ENCODE measurements around the gene EYS. TPM values are rescaled to one million over a fixed set of nuclear protein-coding genes. Genes with fewer than 3 reads are reported as not detected.
"Not testable (repeated sequence)": the region's sequence is repeated elsewhere in the genome, so short reads cannot be mapped to it uniquely, and the experiment has no call there.

The EYS gene
- total RNA-seq, 1 donor from 2014 or later, result not detected

GRCh38 chr6:65505736-65506135 lies 201.3 kb downstream of the EYS start:
- ATAC-seq (no peak), DNase-seq (no peak)
- intact Hi-C loops (cut with micrococcal nuclease), result no loop called here

GRCh38 chr6:65501045-65501444 lies 206.0 kb downstream of the EYS start:
- intact Hi-C loops (cut with micrococcal nuclease), result no loop called here
- DNase-seq (no peak), ATAC-seq (no peak)

- intact Hi-C loops (cut with micrococcal nuclease); DNase-seq; ATAC-seq: not testable (repeated sequence)
Measured at GRCh38 chr6:65483652-65484051, 223.4 kb downstream of the EYS start.

GRCh38 chr6:65469650-65470049 lies 237.4 kb downstream of the EYS start:
- DNase-seq, result no peak
- ATAC-seq, result no peak
- intact Hi-C loops (cut with micrococcal nuclease), result no loop called here

- DNase-seq (no peak), ATAC-seq (no peak)
- intact Hi-C loops (cut with micrococcal nuclease), result no loop called here
Measured at GRCh38 chr6:65468307-65468706, 238.7 kb downstream of the EYS start.

- intact Hi-C loops (cut with micrococcal nuclease), result no loop called here
- DNase-seq (no peak), ATAC-seq (no peak)
Measured at GRCh38 chr6:65461121-65461520, 245.9 kb downstream of the EYS start.

- DNase-seq, result no peak
- intact Hi-C loops (cut with micrococcal nuclease), result no loop called here
Measured at GRCh38 chr6:65452333-65452732, 254.7 kb downstream of the EYS start.

GRCh38 chr6:65450451-65450850 lies 256.6 kb downstream of the EYS start:
- intact Hi-C loops (cut with micrococcal nuclease), result no loop called here
- DNase-seq (no peak), ATAC-seq (no peak)

More at GRCh38 chr6:65452333-65452732, 254.7 kb downstream of the EYS start:
- no peak for ATAC-seq

GRCh38 chr6:65449926-65450325 lies 257.1 kb downstream of the EYS start:
- no peak for ATAC-seq
- DNase-seq, result no peak
- intact Hi-C loops (cut with micrococcal nuclease), result no loop called here

- DNase-seq (no peak), ATAC-seq (no peak)
Measured at GRCh38 chr6:65448866-65449265, 258.2 kb downstream of the EYS start.

GRCh38 chr6:65436281-65436680 lies 270.7 kb downstream of the EYS start:
- no peak for DNase-seq
- no peak for ATAC-seq
- intact Hi-C loops (cut with micrococcal nuclease), result no loop called here

More at GRCh38 chr6:65448866-65449265, 258.2 kb downstream of the EYS start:
- intact Hi-C loops (cut with micrococcal nuclease), result no loop called here

- intact Hi-C loops (cut with micrococcal nuclease), result no loop called here
- no peak for ATAC-seq
- no peak for DNase-seq
Measured at GRCh38 chr6:65416621-65417020, 290.4 kb downstream of the EYS start.

GRCh38 chr6:65410309-65410708 lies 296.7 kb downstream of the EYS start:
- no peak for ATAC-seq
- intact Hi-C loops (cut with micrococcal nuclease), result no loop called here
- no peak for DNase-seq

GRCh38 chr6:65402564-65402963 lies 304.5 kb downstream of the EYS start:
- DNase-seq (no peak), ATAC-seq (no peak)
- intact Hi-C loops (cut with micrococcal nuclease), result no loop called here

- intact Hi-C loops (cut with micrococcal nuclease), result no loop called here
- ATAC-seq (no peak), DNase-seq (no peak)
Measured at GRCh38 chr6:65399355-65400084, 307.5 kb downstream of the EYS start.

GRCh38 chr6:65398851-65399250 lies 308.2 kb downstream of the EYS start:
- ATAC-seq, result no peak
- DNase-seq, result no peak
- intact Hi-C loops (cut with micrococcal nuclease), result no loop called here

GRCh38 chr6:65350530-65350929 lies 356.5 kb downstream of the EYS start:
- intact Hi-C loops (cut with micrococcal nuclease), result no loop called here
- ATAC-seq (no peak), DNase-seq (no peak)

- ATAC-seq, result peak; percentile 45
- intact Hi-C loops (cut with micrococcal nuclease); DNase-seq: not testable (repeated sequence)
Measured at GRCh38 chr6:65302655-65303054, 404.4 kb downstream of the EYS start.

GRCh38 chr6:65299236-65299635 lies 407.8 kb downstream of the EYS start:
- intact Hi-C loops (cut with micrococcal nuclease), result no loop called here
- DNase-seq, result no peak
- ATAC-seq, result no peak

GRCh38 chr6:65295812-65296211 lies 411.2 kb downstream of the EYS start:
- DNase-seq (no peak), ATAC-seq (no peak)
- intact Hi-C loops (cut with micrococcal nuclease), result no loop called here

GRCh38 chr6:65289491-65289890 lies 417.5 kb downstream of the EYS start:
- DNase-seq (no peak), ATAC-seq (no peak)
- intact Hi-C loops (cut with micrococcal nuclease), result no loop called here
